Natural killer cell (primary cell): ENCODE results near the gene SIAH1. TPM values are rescaled to one million over a fixed set of nuclear protein-coding genes. Genes with fewer than 3 reads are reported as not detected.

ENCODE experiments used
- ATAC-seq, 3 donors: fragments of 150-1000 bp in 2 of 3; fragments of 200-7000 bp in 1 of 3; cut with Tn5 transposase; 1 replicate in 1 of 3; 2 replicates in 2 of 3; pipeline ENCODE4 v1.10.0; 2021; ENCODE audit warnings: mild to moderate bottlenecking in 2 of 3, moderate library complexity in 2 of 3
- DNase-seq, 2 donors: peaks; one replicate each; pipeline versions ENCODE4 v3.0.0 to v3.0.0-alpha.2; 2013 to 2021; ENCODE audit warnings: mixed read lengths in 1 of 2
- H3K27ac ChIP-seq: one replicate; pipeline ENCODE4 v1.5.1; 2013; ENCODE audit warnings: mild to moderate bottlenecking, low read length
- H3K27me3 ChIP-seq: one replicate; pipeline ENCODE4 v1.6.1; 2013; ENCODE audit warnings: low read length; ENCODE audit not compliant: control insufficient read depth, insufficient read depth
- H3K36me3 ChIP-seq: one replicate; pipeline ENCODE4 v1.6.1; 2013; ENCODE audit warnings: low read length; ENCODE audit not compliant: control insufficient read depth, insufficient read depth
- H3K4me1 ChIP-seq: one replicate; pipeline ENCODE4 v1.6.1; 2013; ENCODE audit warnings: low read length; ENCODE audit not compliant: control insufficient read depth, insufficient read depth
- H3K4me3 ChIP-seq: one replicate; pipeline ENCODE4 v1.5.1; 2013; ENCODE audit warnings: low read length
- H3K9me3 ChIP-seq: one replicate; pipeline ENCODE4 v1.6.1; 2013; ENCODE audit warnings: low read length; ENCODE audit not compliant: control insufficient read depth, insufficient read depth
- H3K27ac Mint-ChIP-seq, 2 donors: one replicate each; pipeline ENCODE4 v1.8.0; 2022; ENCODE audit warnings: mild to moderate bottlenecking in 2 of 2, mixed read lengths in 2 of 2, moderate library complexity in 1 of 2
- H3K27me3 Mint-ChIP-seq, 2 donors: one replicate each; pipeline ENCODE4 v1.8.0; 2022; ENCODE audit warnings: low read depth in 2 of 2, mixed read lengths in 2 of 2
- H3K36me3 Mint-ChIP-seq: one replicate; pipeline ENCODE4 v1.8.0; 2022; ENCODE audit warnings: mixed read lengths
- H3K4me1 Mint-ChIP-seq, 2 donors: one replicate each; pipeline ENCODE4 v1.8.0; 2022; ENCODE audit warnings: mixed read lengths in 2 of 2
- H3K4me3 Mint-ChIP-seq: one replicate; pipeline ENCODE4 v1.8.0; 2022; ENCODE audit warnings: mild to moderate bottlenecking, moderate library complexity, mixed read lengths
- H3K9me3 Mint-ChIP-seq, 2 donors: one replicate each; pipeline ENCODE4 v1.8.0; 2022; ENCODE audit warnings: mixed read lengths in 2 of 2
- CTCF ChIP-seq: fragments of 200-600 bp; IDR thresholded peaks from one replicate; pipeline ENCODE4 v1.8.0; 2022; ENCODE audit warnings: antibody characterized with exemption
- WGBS: methylation state at CpG from one replicate; pipeline ENCODE4 v1.1.7; 2013; ENCODE audit warnings: missing lambda C conversion rate; ENCODE audit not compliant: insufficient coverage; 5-methylcytosine and 5-hydroxymethylcytosine counted together
- intact Hi-C: fragments of 100-400 bp; cut with micrococcal nuclease; formaldehyde crosslinking; loops from one replicate; pipeline ENCODE4 v1.14.2; 2022
- total RNA-seq, 4 donors: library from RNA; stranded (reverse); fragments of 120-200 nt in 1 of 4; gene quantifications; one replicate each; pipeline versions ENCODE4 v1.2.3 to v1.2.4, GENCODE V29; 2013 to 2022

The SIAH1 gene
- total RNA-seq, 3 donors from 2014 or later (not counting 1 experiment from before 2014, with no cell fraction given), result 52.9 to 57.7 (median 55.5) TPM

- Histone ChIP-seq H3K9me3 (no peaks in the 10 kb centered on the region), H3K4me3 (no peak overlapping the region), H3K27me3 (no peaks in the 10 kb centered on the region), H3K36me3 (peaks cover 31% of the 10 kb centered on the region), H3K4me1 (no peaks in the 10 kb centered on the region), H3K27ac (no peak overlapping the region)
- no peaks in the 10 kb centered on the region for H3K36me3 Mint-ChIP-seq
- H3K9me3 Mint-ChIP-seq, result no peaks in the 10 kb centered on the region
- H3K27ac Mint-ChIP-seq, result peak overlapping the region; percentile 34 to 57
- H3K4me3 Mint-ChIP-seq, result no peak overlapping the region
- peak; percentile 51 to 89 for DNase-seq
- H3K27me3 Mint-ChIP-seq, result no peaks in the 10 kb centered on the region
- intact Hi-C loops, result loop anchor here (1.0 kb wide), 3 partner anchors 189 to 277 kb away; no protein-coding TSS in a partner anchor
- 12% methylated on average over 5 of the region's 7 CpGs for WGBS
- peak; percentile 87 for TF ChIP-seq CTCF
- ATAC-seq, result peak; percentile 95 to 99 (median 96)
- peaks cover 6 to 15% of the 10 kb centered on the region in 2 donors for H3K4me1 Mint-ChIP-seq
Observed at GRCh38 chr16:48353565-48354163, 31.5 kb downstream of the SIAH1 start.

GRCh38 chr16:48352648-48353390, 32.4 kb downstream of the SIAH1 start:
- Histone ChIP-seq H3K27me3 (no peaks in the 10 kb centered on the region), H3K4me1 (no peaks in the 10 kb centered on the region), H3K27ac (no peak overlapping the region), H3K4me3 (no peak overlapping the region), H3K36me3 (peaks cover 34% of the 10 kb centered on the region), H3K9me3 (no peaks in the 10 kb centered on the region)
- intact Hi-C loops, result loop anchor here (1.0 kb wide), 3 partner anchors 189 to 277 kb away; no protein-coding TSS in a partner anchor
- DNase-seq (no peak), ATAC-seq (no peak)
- H3K36me3 Mint-ChIP-seq, result no peaks in the 10 kb centered on the region
- no peak overlapping the region for H3K4me3 Mint-ChIP-seq
- no peak for TF ChIP-seq CTCF
- no peaks in the 10 kb centered on the region for H3K9me3 Mint-ChIP-seq
- H3K27me3 Mint-ChIP-seq, result no peaks in the 10 kb centered on the region
- H3K4me1 Mint-ChIP-seq, result peaks cover 6 to 15% of the 10 kb centered on the region in 2 donors
- WGBS, result 91% methylated on average over 6 of the region's 7 CpGs
- H3K27ac Mint-ChIP-seq, result peak overlapping the region; percentile 34 to 57

- Histone ChIP-seq H3K9me3 (no peaks in the 10 kb centered on the region), H3K27me3 (no peaks in the 10 kb centered on the region), H3K4me1 (no peaks in the 10 kb centered on the region), H3K36me3 (peaks cover 32% of the 10 kb centered on the region), H3K4me3 (no peak overlapping the region), H3K27ac (no peak overlapping the region)
- Mint-ChIP-seq H3K4me1 (peaks cover 6 to 15% of the 10 kb centered on the region in 2 donors), H3K36me3 (no peaks in the 10 kb centered on the region), H3K27me3 (no peaks in the 10 kb centered on the region), H3K4me3 (no peak overlapping the region), H3K27ac (no peak overlapping the region), H3K9me3 (no peaks in the 10 kb centered on the region)
- DNase-seq (no peak), ATAC-seq (no peak)
- WGBS, result 71% methylated on average over 3 of the region's 3 CpGs
- intact Hi-C loops, result no loop called here
- TF ChIP-seq CTCF, result no peak
Observed at GRCh38 chr16:48350736-48351135, 34.5 kb downstream of the SIAH1 start.
